HEK293T (cell line): Measurements from ENCODE around the gene SPSB3.

ENCODE experiments used
- BHLHE40 ChIP-seq: fragments of 450-650 bp; IDR thresholded peaks from 2 replicates; pipeline ENCODE4 v1.6.1; 2016; ENCODE audit warnings: mild to moderate bottlenecking, moderate library complexity, borderline replicate concordance
- ELF4 ChIP-seq: fragments of 450-650 bp; IDR thresholded peaks from 2 replicates; pipeline ENCODE4 v1.6.1; 2017; ENCODE audit warnings: antibody characterized with exemption
- FOXM1 ChIP-seq: fragments of 450-650 bp; IDR thresholded peaks from 2 replicates; pipeline ENCODE4 v1.6.1; 2017; ENCODE audit warnings: mild to moderate bottlenecking, borderline replicate concordance

DNA sequence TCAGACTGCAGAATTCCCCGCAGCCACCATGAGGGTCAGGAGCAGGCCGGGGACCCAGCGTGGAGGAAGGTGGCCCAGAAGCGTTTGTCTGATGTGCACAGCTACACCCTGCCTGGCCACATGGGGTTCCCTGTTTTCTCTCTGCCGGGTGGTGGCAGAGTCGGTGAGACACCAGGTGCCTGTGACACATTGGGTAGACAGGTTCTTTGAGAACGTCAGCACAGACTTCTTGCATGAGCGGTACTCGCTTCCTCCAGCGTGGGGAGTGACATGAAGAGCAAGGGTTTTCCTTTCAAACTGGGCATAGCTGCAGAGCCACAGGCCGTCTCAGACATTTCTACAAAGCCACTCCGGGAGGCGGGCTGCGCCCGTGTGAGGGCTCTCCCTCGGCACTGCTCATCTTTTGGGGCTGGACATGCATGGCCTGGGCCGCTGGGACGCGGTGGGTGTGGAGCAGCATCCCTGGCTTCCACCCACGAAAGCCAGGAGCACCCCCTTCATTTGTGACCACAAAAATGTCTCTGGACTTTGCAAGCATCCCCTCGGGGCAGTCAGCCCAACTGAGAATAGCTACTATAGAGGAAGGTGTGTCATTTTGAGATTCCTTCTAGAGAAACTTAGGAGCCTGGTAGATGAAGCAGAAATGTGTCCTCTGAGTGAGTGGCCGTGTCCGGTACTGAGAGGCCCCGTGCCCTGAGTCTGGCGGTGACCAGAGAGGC is 37.0 kb downstream of the SPSB3 start:
- no peak for TF ChIP-seq ELF4
- TF ChIP-seq BHLHE40, result no peak
- no peak for TF ChIP-seq FOXM1
